Stimulated activated CD8-positive, alpha-beta memory T cell treated with anti-CD3 and anti-CD28 coated beads, Interleukin-4, amount 100 ng/mL, for 4 hours (primary cell): Measurements from ENCODE around the gene BICRA.

Source experiments
- DNase-seq, 2 donors: peaks; one replicate each; pipeline ENCODE4 v3.0.0-alpha.2; 2020; ENCODE audit warnings: low read depth in 2 of 2, low spot score in 1 of 2

Gene BICRA

DNA sequence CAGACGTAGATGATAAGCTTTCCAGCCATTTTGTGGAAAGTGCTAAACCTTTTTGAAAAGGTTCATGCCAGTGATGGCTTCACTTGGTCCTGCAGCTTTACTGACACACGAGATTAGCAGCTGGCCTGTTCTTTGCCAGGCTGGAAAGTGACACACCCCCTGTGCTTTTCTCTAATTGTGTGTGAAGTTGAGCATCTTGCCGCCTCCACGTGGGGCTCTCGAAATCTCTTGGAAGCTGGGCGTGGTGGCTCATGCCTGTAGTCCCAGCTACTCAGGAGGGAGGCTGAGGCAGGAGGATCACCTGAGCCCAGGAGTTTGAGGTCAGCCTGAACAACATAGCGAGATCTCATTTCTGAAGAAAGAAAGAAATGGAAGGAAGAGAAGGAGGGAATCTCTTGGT is 79.0 kb downstream of the BICRA start:
- DNase-seq = no peak

DNA sequence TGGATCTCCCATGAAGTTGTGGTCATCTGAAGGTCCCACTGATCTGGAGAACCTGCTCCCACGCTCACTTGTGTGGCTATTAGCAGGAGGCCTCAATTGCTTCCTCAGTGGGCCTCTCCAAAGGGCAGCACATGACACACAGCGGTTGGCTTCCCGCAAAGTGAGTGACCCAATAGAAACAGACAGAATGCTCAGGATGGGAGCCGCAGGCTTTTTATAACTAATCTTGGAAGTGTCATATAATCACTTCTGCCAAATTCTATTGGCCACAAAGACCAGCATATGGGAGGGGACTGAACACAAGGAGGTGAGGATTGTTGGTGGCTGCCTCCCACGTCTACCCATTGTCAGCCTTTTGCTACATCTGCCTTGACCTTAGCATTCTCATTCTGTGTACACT is 82.2 kb downstream of the BICRA start:
- DNase-seq = no peak

DNA sequence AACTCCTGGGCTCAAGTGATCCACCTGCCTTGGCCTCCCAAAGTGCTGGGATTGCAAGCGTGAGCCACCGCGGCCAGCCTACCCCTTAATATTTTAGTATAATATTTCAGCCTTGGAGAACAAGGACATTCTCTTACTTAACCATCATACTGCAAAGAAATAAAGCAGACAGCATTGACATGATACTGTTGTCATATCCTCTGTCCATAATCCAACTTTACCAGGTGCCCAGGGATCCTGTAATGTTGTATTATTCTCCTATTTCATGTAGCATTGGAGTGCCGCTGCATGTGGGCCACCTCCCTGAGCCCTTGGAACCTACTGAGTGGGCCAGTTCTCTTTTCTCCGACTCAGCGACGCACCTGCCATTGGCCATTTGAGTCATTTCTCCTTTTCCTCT is 82.8 kb downstream of the BICRA start:
- DNase-seq = no peak

DNA sequence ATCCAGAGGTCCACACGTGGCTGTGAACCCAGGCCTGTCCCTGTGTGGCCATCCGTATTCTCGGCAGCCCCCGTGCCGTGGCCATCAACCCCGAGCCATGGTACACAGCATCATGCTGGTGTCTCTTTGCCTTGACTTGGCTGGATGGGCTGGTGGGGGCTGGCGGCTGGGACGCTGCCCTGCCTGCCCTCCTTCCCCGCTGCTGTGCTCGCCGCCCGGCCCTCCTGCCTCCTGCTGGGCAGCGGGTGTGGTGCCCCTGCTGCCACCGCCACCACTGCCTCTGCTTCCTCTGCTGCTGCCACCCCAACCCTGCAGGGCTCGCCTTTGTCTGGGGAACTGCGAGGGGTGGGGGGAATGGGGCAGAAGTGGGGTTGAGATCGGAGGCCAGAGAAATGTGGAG is 84.6 kb downstream of the BICRA start:
- no peak for DNase-seq

DNA sequence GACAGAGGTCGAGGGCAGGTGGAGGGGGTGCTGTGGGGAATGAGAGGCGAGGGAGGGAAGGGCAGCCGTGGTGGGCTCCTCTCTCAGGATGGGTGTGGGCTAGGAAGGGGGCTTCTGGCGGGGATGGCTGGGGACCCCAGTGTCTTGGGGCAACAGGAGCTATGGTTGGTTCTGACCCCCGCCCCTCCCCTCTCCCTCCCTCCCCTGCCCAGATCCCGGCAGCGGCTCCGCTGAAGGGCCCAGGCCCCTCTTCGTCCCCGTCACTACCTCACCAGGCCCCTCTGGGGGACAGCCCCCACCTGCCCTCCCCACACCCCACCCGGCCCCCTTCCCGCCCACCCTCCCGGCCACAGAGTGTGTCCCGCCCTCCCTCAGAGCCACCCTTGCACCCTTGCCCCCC is 85.0 kb downstream of the BICRA start:
- no peak for DNase-seq

DNA sequence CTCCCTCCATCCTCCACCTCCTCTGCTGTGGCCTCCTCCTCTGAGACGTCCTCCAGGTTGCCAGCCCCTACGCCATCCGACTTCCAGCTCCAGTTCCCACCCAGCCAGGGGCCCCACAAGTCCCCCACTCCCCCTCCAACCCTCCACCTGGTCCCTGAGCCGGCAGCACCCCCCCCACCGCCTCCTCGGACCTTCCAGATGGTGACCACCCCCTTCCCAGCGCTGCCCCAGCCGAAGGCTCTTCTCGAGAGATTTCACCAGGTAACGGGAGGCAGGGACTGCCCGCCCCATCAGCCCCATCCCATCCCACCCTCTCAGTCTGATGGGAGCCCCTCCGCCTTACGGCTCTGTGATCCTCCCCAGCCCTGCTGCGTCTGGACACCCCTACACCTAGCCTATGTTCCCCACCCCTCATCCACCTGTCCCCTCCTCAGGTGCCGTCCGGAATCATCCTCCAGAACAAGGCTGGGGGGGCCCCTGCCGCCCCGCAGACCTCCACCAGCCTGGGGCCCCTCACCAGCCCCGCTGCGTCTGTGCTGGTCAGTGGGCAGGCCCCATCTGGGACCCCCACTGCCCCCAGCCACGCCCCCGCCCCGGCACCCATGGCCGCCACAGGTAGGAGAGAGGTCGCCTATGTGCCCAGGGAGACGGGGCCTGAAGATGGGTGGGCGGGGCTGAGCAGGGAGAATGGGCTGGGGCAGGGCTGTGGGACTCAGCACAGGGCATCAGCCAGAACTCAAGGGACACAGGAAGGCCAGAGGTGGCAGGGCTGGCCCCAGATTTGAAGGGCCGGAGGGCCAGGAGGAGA is 85.7 kb downstream of the BICRA start:
- no peak for DNase-seq

DNA sequence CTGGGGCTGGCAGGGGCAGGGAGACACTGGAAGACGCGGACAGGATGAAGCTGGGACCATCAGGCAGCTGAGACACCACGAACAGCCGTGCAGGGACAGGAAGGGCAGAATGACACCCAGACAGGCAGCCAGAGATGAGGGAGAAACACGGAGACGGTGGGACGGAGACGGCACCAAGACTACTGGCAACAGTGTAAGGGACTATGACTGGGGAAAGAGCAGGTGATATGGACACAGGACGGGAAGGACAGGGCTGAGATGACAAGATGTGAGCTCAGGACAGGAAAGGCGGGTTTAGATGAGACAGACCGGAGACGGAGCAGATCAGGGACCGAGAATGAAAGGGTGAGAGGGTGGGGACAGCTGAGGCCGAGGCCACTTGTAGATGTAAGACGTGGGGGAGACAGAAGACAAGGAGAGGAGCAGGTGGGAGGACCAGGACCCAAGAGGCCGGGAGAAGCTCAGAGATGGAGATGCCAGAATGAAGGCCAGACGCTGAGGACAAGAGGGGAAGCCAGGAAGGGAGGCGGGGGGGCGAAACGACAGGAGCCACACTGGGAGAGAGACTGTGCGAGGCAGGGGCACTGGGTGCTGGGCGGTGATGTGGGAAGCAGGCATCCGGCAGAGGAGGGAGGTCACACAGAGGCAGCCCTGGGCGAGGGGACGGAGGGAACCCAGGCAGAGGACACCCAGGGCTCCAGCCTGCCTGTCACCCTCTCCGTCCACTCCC is 86.8 kb downstream of the BICRA start:
- DNase-seq = no peak

DNA sequence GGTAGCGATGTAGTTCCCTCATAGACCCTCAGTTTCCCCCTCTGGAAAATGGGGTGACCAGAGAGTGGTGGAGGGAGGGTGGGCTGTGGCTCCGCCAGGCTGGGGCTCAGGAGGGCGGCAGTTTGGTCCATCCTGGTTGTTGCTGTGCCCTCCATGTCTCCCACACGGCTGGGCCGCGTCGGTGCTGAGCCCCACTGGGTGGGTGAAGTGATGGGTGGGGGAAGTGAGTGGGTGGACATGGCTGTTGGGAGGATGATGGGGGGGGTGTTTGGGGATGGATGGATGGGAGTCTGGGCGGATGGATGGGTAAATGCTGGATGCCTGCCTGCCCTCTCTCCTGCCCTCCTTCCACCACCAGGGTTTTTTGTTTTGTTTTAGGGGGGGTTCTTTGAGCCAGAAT is 87.7 kb downstream of the BICRA start:
- no peak for DNase-seq

DNA sequence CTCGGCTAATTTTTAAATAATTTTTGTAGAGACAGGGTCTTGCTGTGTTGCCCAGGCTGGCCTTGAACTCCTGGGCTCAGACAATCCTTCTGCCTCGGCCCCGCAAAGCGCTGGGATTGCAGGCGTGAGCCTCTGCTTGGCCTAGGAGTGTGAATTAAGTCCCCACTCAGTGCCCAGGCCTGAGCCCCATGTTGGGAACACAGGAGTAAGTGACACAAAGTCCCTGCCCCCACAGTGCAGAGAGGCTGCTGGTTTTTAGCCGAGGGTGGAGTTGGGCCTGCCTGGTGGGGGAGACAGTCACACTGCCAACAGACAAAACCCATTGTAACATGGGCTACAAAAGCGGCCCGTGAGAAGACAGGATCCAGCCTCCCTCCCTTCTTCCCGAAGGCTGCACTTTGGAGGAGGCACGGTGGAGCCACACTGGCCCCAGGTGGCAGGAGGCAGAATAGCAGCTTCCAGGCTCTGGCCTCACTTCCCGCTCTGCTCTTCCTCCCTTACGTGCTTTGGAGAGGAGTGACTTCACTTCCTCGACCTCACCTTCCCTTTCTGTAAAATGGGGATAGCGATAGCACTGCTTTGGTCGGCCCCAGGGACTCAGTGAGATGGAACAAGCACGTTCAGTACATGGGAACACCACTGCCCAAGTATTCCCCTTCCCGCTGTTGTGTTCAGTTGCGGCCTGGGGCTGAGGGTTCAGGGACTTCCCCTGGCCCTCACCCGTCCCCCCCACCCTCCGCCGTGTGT is 89.1 kb downstream of the BICRA start:
- peak in 1 of 2 donors; percentile 8 for DNase-seq

DNA sequence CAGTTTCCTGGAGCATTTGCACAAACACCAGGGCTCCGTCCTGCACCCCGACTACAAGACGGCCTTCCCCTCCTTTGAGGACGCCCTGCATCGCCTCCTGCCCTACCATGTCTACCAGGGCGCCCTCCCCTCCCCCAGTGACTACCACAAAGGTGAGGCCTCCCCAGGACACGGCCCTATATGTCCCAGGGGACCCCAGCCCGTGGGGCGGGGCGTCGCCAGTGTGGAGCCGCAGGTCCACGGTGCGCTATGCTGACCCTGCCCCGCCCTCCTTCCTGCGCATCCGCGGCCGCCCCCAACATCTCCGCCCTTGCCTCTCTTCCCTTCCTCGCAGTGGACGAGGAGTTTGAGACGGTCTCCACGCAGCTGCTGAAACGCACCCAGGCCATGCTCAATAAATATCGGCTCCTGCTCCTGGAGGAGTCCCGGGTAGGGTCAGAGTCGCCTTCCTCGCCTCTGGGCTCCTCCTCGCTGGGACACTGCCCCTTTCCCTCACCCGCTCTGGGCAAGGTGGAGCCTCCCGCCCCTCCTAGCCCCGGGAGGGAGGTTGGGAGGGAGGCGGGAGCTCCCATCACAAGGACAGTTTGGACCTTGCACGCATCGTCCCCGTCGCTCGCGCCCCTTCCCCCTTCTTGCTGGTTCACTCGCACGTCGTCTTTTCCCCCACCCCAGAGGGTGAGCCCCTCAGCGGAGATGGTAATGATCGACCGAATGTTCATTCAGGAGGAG is 89.9 kb downstream of the BICRA start:
- DNase-seq = no peak

DNA sequence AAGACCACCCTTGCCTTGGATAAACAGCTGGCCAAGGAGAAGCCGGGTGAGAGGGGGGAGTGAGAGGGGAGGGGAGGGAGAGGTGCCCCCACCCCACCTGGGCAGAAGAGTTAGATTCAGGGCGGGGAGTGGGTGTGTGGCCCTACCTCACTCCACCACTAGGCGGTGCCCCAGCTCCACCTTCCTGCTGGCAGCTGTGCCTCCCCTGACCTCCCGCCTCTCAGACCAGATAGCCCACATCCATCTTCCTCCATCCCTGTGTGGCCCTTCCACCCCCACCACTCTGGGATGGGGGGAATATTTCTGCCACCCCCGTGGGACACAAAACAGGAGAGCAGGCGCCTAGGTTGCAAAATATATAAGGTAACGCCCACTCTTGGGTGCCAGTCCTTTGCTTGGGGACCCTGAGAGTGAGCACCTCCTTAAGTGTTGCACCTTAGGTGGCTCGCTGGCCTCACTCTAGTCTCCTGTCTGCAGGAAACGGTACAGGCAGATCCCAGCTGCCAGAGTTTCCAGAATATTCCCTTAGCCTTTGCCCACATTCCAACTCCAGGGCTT is 90.5 kb downstream of the BICRA start:
- peak in 1 of 2 donors; percentile 18 for DNase-seq

DNA sequence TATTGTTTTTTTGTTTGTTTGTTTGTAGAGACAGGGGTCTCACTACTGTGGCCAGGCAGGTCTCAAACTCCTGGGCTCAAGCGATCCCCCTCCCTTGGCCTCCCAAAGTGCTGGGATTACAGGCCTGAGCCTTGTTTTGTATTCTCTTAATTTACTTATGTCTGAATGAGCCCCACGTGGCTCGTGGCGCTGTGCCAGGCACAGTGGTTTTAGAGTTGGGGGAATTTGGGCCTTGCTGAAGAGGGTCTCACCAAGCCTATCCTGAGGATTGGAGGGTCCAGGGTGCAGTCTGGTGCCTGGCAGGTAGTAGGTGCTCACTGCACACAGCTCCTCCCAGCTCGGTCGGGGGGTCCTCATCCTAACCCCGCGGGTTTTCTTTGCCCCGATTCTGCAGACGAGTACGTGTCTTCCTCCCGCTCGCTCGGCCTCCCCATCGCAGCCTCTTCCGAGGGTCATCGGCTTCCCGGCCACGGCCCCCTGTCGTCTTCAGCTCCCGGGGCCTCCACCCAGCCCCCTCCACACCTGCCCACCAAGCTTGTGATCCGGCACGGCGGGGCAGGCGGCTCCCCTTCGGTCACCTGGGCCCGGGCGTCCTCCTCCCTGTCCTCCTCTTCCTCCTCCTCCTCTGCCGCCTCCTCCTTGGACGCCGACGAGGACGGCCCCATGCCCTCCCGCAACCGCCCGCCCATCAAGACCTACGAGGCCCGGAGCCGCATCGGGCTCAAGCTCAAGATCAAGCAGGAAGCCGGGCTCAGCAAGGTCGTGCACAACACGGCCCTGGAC is 92.2 kb downstream of the BICRA start:
- no peak for DNase-seq

DNA sequence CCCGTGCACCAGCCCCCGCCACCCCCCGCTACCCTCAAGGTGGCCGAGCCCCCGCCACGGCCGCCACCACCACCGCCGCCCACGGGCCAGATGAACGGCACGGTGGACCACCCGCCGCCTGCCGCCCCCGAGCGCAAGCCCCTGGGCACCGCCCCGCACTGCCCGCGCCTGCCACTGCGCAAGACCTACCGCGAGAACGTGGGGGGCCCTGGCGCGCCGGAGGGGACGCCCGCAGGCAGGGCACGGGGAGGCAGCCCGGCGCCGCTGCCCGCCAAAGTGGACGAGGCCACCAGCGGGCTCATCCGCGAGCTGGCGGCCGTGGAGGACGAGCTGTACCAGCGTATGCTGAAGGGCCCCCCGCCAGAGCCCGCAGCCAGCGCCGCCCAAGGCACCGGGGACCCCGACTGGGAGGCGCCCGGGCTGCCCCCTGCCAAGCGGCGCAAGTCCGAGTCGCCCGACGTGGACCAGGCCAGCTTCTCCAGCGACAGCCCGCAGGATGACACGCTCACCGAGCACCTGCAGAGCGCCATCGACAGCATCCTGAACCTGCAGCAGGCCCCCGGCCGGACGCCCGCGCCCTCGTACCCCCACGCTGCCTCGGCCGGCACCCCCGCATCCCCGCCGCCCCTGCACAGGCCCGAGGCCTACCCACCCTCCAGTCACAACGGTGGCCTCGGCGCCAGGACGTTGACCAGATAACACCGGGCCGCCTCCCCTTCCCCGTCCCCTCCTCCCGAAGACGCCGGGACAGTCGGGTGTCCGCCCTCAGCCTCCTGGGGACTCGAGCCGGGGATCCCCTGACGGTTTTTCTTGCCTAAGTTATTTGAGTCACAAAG is 93.0 kb downstream of the BICRA start:
- DNase-seq = no peak

DNA sequence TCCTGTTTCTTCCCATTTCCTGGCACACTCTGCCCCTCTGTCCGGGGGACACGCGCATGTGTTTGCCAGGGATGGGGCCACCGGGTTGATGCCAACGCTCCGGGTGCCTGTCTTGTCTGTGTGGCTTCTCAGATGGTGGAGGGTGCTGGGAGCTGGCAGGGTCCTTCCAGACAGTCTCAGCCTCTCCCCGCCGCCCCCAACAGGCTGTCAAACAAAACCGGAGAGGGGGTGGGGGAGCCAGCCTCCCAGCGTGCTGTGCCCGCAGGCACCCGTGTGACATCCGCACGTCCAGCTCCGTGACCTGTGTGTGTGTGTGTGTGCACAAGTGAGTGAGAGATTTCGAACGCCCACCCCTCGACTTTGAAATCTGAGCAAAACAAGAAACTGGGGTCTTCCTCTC is 93.7 kb downstream of the BICRA start:
- no peak for DNase-seq

DNA sequence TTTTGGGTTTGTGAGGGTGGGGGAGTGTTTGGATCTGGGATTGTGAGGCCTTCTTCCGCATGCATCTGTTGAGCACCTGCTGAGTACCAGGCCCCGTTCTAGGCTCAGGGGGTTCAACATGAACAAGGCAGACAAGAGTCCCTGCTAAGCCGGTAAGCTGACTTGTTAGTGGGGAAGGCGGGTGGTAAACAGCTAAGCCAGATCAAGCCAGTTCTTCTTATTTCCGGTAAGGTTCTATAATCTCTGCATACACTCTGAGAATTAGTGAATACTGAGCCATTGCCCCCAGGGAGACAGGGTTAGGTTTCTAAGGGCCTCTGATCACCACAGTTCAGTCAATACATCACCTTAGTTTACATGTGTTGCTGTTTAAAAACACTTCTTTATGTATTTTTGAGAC is 94.4 kb downstream of the BICRA start:
- DNase-seq = no peak

DNA sequence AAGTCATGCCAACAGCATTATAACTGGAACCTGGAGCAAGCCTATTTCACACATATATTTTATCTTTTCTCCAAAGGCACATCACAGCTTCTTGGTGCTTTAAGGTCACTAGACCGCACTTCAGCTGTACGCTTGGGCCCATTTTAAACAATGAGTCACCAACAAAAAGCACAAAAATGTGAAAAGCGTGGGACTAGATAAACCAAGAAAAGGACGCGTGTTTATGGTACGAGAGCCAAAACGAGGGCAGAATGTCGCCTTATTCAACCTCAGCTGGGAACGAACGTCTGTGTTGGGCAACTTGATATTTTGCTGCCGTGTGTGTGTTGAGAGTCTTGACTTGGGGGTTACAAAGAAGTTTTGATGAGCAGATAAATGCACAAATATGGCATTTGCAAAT is 95.1 kb downstream of the BICRA start:
- no peak for DNase-seq

DNA sequence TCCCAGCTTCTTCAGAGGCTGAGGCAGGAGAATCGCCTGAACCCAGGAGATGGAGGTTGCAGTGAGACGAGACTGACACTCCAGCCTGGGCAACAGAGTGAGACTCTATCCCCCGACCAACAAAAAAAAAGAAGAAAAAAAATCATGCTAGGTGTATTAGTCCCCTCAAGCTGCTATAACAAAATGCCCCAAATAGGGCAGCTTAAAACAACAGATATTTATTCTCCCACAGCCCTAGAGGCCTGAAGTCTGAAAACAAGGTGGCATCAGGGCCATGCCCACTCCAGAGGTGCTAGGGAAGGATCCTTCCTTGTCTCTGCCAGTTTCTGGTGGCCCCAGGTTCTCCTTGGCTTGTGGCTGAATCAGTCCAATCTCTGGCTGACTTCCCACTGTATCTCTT is 95.7 kb downstream of the BICRA start:
- no peak for DNase-seq

DNA sequence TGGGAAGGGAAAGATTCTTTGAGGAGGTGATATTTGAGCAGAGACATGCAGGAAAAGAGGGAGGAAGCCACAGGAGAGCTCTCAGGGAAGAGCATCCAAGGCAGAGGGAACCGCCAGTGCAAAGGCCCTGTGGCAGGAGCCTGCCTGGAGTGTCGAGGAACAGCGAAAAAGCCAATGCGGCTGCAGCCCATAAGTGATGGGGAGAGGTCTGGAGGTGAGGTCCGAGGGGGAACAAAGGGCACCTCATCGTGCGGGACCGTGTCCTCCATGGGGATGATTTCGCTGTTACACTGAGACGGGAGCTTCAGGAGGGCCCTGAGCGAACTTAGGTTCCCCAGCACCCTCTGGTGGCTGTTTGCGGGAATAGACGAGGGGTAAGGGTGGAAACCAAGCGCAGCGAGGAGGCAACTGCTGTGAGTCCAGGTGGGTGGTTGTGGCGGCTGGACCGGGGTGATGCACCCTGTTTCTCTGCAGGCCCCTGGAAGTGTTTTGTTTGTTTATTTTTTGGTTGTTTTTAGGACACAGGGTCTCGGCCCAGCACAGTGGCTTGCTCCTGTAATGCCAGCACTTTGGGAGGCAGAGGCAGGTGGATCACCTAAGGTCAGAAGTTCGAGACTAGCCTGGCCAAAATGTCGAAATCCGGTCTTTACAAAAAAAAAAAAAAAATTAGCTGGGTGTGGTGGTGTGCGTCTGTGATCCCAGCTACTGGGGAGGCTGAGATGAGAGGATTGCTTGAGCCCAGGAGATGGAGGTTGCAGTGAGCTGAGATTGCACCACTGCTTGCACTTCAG is 98.4 kb downstream of the BICRA start:
- DNase-seq = peak; percentile 45 to 56
